Endothelial cell of umbilical vein (primary cell): ENCODE results near the gene IZUMO2. TPM values are rescaled to one million over a fixed set of nuclear protein-coding genes. Genes with fewer than 3 reads are reported as not detected.

Experiments
- BruUV-seq: library from RNA; stranded (reverse); fragments of 400-500 nt; replicated peaks from 2 replicates; lab custom pipeline; 2021; lab: Mats Ljungman, UMichigan
- CTCF ChIA-PET: fragments of 300-600, 350-600 bp; sonication (Branson Sonifier 250); formaldehyde crosslinking; loops from one replicate; lab custom pipeline; 2021; ENCODE audit warnings: antibody characterized with exemption, inconsistent platforms; lab: Charles Lee
- POLR2A ChIA-PET: fragments of 300-600, 350-600 bp; sonication (Branson Sonifier 250); formaldehyde crosslinking; loops from one replicate; lab custom pipeline; 2021; ENCODE audit warnings: antibody characterized with exemption, inconsistent platforms; lab: Charles Lee
- DNase-seq: peaks from one replicate; pipeline ENCODE4 v3.0.0-alpha.2; 2011; ENCODE audit warnings: low read depth, low spot score
- FAIRE-seq: peaks from 2 replicates; lab custom pipeline; 2011; peaks lifted over from hg19 to GRCh38; lab: Jason Lieb, UNC
- H2AFZ ChIP-seq: 2 replicates; pipeline ENCODE4 v1.6.0; 2012; ENCODE audit warnings: low read depth, low read length, control low read depth, inconsistent platforms
- H3K27ac ChIP-seq: 2 replicates; pipeline ENCODE4 v1.5.1; 2011; ENCODE audit warnings: low read depth, mild to moderate bottlenecking, control low read depth, low read length, moderate library complexity; ENCODE audit not compliant: insufficient read depth
- H3K27me3 ChIP-seq, 2 experiments: 2 replicates each; pipeline versions ENCODE4 v1.6.0 to v1.6.1; 2011; ENCODE audit warnings: low read length in 2 of 2, mixed read lengths in 1 of 2; ENCODE audit not compliant: control insufficient read depth in 2 of 2, insufficient read depth in 2 of 2
- H3K36me3 ChIP-seq, 2 experiments: 2 replicates in 1 of 2; 3 replicates in 1 of 2; pipeline ENCODE4 v1.5.1; 2011; ENCODE audit warnings: low read length in 2 of 2, mild to moderate bottlenecking in 1 of 2, moderate library complexity in 1 of 2; ENCODE audit not compliant: control insufficient read depth in 2 of 2, insufficient read depth in 2 of 2; ENCODE audit errors: extremely low read depth in 1 of 2
- H3K4me1 ChIP-seq: 3 replicates; pipeline ENCODE4 v1.5.1; 2011; ENCODE audit warnings: mild to moderate bottlenecking, low read length; ENCODE audit not compliant: control insufficient read depth, insufficient read depth; ENCODE audit errors: extremely low read depth
- H3K4me2 ChIP-seq: 2 replicates; pipeline ENCODE4 v1.6.1; 2011; ENCODE audit warnings: low read length, control low read depth, mixed read lengths; ENCODE audit not compliant: insufficient read depth
- H3K4me3 ChIP-seq, 3 experiments: fragments of 200-600 bp in 1 of 3; sonication (generic), shearing (Covaris generic) in 1 of 3; replicated peaks in 1 of 3; 2 replicates each; pipeline ENCODE4 v1.5.1; 2011 to 2016; ENCODE audit warnings: control low read depth in 3 of 3, low read length in 3 of 3, mild to moderate bottlenecking in 2 of 3, inconsistent platforms in 1 of 3, low read depth in 1 of 3, moderate library complexity in 1 of 3; ENCODE audit not compliant: insufficient read depth in 1 of 3
- H3K79me2 ChIP-seq: 2 replicates; pipeline ENCODE4 v1.6.0; 2012; ENCODE audit warnings: low read length, inconsistent platforms; ENCODE audit not compliant: control insufficient read depth, insufficient read depth
- H3K9ac ChIP-seq: replicated peaks from 2 replicates; pipeline ENCODE3; 2011; ENCODE audit warnings: low read length, control low read depth; ENCODE audit not compliant: insufficient read depth; ENCODE audit errors: extremely low read depth
- H3K9me1 ChIP-seq: replicated peaks from 3 replicates; pipeline ENCODE4 v1.6.0; 2011; ENCODE audit warnings: mild to moderate bottlenecking, low read length; ENCODE audit not compliant: control insufficient read depth, insufficient read depth; ENCODE audit errors: extremely low read depth
- H3K9me3 ChIP-seq: replicated peaks from 2 replicates; pipeline ENCODE4 v1.5.1; 2012; ENCODE audit warnings: low read length, inconsistent platforms; ENCODE audit not compliant: control insufficient read depth, insufficient read depth
- H4K20me1 ChIP-seq: replicated peaks from 2 replicates; pipeline ENCODE3; 2011; ENCODE audit warnings: mild to moderate bottlenecking, low read length; ENCODE audit not compliant: control insufficient read depth, insufficient read depth; ENCODE audit errors: extremely low read depth
- EZH2 ChIP-seq: IDR thresholded peaks from 2 replicates; pipeline ENCODE4 v1.6.1; 2012; ENCODE audit warnings: borderline replicate concordance, low read depth, mild to moderate bottlenecking, moderate library complexity, low read length, inconsistent platforms; ENCODE audit not compliant: severe bottlenecking
- FOS ChIP-seq: IDR thresholded peaks from 2 replicates; pipeline ENCODE4 v1.6.1; 2011; ENCODE audit warnings: mild to moderate bottlenecking, low read length, moderate library complexity, borderline replicate concordance; ENCODE audit not compliant: insufficient read depth
- GATA2 ChIP-seq: IDR thresholded peaks from 2 replicates; pipeline ENCODE4 v1.7.0; 2011; ENCODE audit warnings: low read depth, mild to moderate bottlenecking, moderate library complexity, mixed read lengths, low read length; ENCODE audit not compliant: insufficient read length, insufficient read depth
- JUN ChIP-seq: IDR thresholded peaks from 2 replicates; pipeline ENCODE4 v1.6.1; 2011; ENCODE audit warnings: borderline replicate concordance, low read depth; ENCODE audit not compliant: insufficient read length, insufficient read depth
- MYC ChIP-seq: IDR thresholded peaks from one replicate; pipeline ENCODE4 v1.6.1; 2011; ENCODE audit warnings: mild to moderate bottlenecking, low read depth, low read length
- POLR2A ChIP-seq: IDR thresholded peaks from 2 replicates; pipeline ENCODE4 v1.6.1; 2012; ENCODE audit warnings: low read depth, mild to moderate bottlenecking, control low read depth, low read length
- POLR2AphosphoS5 ChIP-seq: IDR thresholded peaks from 2 replicates; pipeline ENCODE4 v1.6.1; 2012; ENCODE audit warnings: low read depth, mild to moderate bottlenecking, control low read depth, low read length, moderate library complexity; ENCODE audit not compliant: insufficient read depth
- dilution Hi-C: fragments of 300-500 bp; cut with MboI; formaldehyde crosslinking; loops from one replicate; pipeline ENCODE4 v1.15.0; 2019; ENCODE audit warnings: low sequenced_read_pairs; ENCODE audit not compliant: extremely low pct_ligation_motif_present
- intact Hi-C: fragments of 100-400 bp; cut with micrococcal nuclease; formaldehyde crosslinking; loops from one replicate; pipeline ENCODE4 v1.10.0; 2022
- polyA plus RNA-seq, 4 experiments: library from polyadenylated mRNA; depleted of rRNA in 3 of 4; stranded (reverse) in 3 of 4; unstranded in 1 of 4; fragments of >200 nt; gene quantifications; 2 replicates each; pipeline versions ENCODE4 v1.2.1 to v1.2.3, GENCODE V29; 2011 to 2012; ENCODE audit warnings: missing spikeins in 1 of 4
- total RNA-seq: library from RNA; stranded (reverse); gene quantifications from 2 replicates; pipeline ENCODE4 v1.2.3, GENCODE V29; 2021
- TF ChIP-seq, protein P1 (sequence below): IDR thresholded peaks from 2 replicates; pipeline ENCODE4 v1.6.1; 2011; ENCODE audit not compliant: insufficient read depth, insufficient read length
- TF ChIP-seq, protein P2 (sequence below), 2 donors: IDR thresholded peaks; 1 replicate in 1 of 2; 2 replicates in 1 of 2; pipeline ENCODE4 v1.5.1; 2011; ENCODE audit warnings: low read length in 2 of 2, mild to moderate bottlenecking in 2 of 2, moderate library complexity in 2 of 2, control low read depth in 1 of 2, inconsistent platforms in 1 of 2, low read depth in 1 of 2; ENCODE audit not compliant: insufficient read depth in 1 of 2; ENCODE audit errors: extremely low read depth in 1 of 2

IZUMO2 gene
- total and polyA plus RNA-seq, 2 donors (not counting 3 experiments of a cell fraction or from before 2014, with no cell fraction given) = not detected

DNA sequence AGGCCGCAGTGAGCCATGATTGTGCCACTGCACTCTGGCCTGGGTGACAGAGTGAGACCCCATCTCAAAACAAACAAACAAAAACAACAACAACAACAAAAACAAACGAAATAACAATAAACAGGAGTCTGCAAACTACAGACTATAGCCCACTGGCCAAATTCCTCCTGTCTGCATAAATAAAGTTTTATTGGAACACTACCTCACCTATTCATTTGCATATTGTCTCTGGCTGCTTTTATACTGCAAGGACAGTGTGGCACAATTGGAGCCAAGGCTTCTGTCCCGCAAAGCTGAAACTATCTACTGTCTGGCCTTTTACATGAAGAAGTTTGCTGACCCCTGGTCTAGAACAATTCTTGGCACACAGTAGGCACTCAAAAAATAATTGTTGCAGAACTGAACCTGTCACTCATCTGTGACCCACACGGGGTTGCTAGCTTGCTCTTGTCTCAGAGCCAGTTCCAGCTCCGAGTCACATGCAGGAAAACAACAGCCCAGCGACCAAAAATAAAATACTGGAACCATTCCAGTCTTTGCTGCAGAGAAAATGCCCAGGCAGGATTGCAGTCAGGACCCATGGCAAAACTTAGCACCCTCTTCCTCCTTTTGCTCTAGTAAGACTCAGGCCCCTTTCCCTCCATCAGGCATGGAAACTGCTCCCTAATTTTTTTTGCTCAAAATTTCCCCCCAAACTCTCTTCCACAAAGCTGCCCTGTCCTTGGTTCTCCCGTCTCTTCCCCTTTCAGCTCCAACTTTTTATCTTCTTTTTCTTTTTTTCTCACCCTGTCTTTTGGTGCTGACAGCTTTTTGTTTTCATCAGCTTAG, 35.6 kb upstream of the IZUMO2 start:
- intact Hi-C loops (no loop called here), dilution Hi-C loops (no loop called here)
- Histone ChIP-seq H3K27ac (no peak overlapping the region), H3K9ac (no peak overlapping the region), H3K36me3 (no peaks in the 10 kb centered on the region), H2AFZ (no peak overlapping the region), H3K9me1 (no peaks in the 10 kb centered on the region), H4K20me1 (no peaks in the 10 kb centered on the region), H3K4me2 (no peak overlapping the region), H3K4me3 (no peak overlapping the region), H3K79me2 (no peaks in the 10 kb centered on the region), H3K9me3 (no peaks in the 10 kb centered on the region), H3K4me1 (no peaks in the 10 kb centered on the region), H3K27me3 (peaks cover 4 to 7% of the 10 kb centered on the region in 2 experiments)
- ChIA-PET CTCF (interaction anchor here (1.4 kb wide), 1 partner anchor 18 kb away, joined by 3 read pairs; no protein-coding TSS in a partner anchor), POLR2A (no interaction called here)
- no TSS peak for BruUV-seq
- no peak for DNase-seq
- no peak for TF ChIP-seq EZH2
- TF ChIP-seq POLR2A = no peak
- TF ChIP-seq, protein P1, sequence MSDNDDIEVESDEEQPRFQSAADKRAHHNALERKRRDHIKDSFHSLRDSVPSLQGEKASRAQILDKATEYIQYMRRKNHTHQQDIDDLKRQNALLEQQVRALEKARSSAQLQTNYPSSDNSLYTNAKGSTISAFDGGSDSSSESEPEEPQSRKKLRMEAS = no peak
- TF ChIP-seq MYC = no peak
- TF ChIP-seq FOS = no peak
- TF ChIP-seq JUN = no peak
- no peak for TF ChIP-seq GATA2
- TF ChIP-seq, protein P2, sequence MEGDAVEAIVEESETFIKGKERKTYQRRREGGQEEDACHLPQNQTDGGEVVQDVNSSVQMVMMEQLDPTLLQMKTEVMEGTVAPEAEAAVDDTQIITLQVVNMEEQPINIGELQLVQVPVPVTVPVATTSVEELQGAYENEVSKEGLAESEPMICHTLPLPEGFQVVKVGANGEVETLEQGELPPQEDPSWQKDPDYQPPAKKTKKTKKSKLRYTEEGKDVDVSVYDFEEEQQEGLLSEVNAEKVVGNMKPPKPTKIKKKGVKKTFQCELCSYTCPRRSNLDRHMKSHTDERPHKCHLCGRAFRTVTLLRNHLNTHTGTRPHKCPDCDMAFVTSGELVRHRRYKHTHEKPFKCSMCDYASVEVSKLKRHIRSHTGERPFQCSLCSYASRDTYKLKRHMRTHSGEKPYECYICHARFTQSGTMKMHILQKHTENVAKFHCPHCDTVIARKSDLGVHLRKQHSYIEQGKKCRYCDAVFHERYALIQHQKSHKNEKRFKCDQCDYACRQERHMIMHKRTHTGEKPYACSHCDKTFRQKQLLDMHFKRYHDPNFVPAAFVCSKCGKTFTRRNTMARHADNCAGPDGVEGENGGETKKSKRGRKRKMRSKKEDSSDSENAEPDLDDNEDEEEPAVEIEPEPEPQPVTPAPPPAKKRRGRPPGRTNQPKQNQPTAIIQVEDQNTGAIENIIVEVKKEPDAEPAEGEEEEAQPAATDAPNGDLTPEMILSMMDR (IDR thresholded peaks at IDR 0.05; ENCODE audit: extremely low read depth in 1 of 2, insufficient read depth in 1 of 2, low read depth in 1 of 2, low read length in 2 of 2) = no peak
- no peak for TF ChIP-seq POLR2AphosphoS5
- no peak for FAIRE-seq
